Keratinocyte (primary cell): Measurements from ENCODE around the gene FAM20C. TPM values are rescaled to one million over a fixed set of nuclear protein-coding genes. Genes with fewer than 3 reads are reported as not detected.

ENCODE experiments used
- DNase-seq: peaks from one replicate; pipeline ENCODE4 v3.0.0-alpha.2; 2011; ENCODE audit warnings: low read depth, missing footprints, low spot score
- FAIRE-seq: peaks from 2 replicates; lab custom pipeline; 2011; peaks lifted over from hg19 to GRCh38; lab: Jason Lieb, UNC
- H2AFZ ChIP-seq: 2 replicates; pipeline ENCODE4 v1.6.0; 2012; ENCODE audit warnings: low read length, control low read depth, inconsistent platforms; ENCODE audit not compliant: control insufficient read depth
- H3K27ac ChIP-seq: 2 replicates; pipeline ENCODE4 v1.5.1; 2011; ENCODE audit warnings: low read length; ENCODE audit not compliant: control insufficient read depth, insufficient read depth
- H3K27me3 ChIP-seq: 3 replicates; pipeline ENCODE4 v1.6.0; 2011; ENCODE audit warnings: low read length; ENCODE audit not compliant: control insufficient read depth, insufficient read depth; ENCODE audit errors: extremely low read depth
- H3K36me3 ChIP-seq, 2 experiments: 2 replicates in 1 of 2; 3 replicates in 1 of 2; pipeline ENCODE4 v1.5.1; 2011; ENCODE audit warnings: low read length in 2 of 2, mild to moderate bottlenecking in 1 of 2; ENCODE audit not compliant: control insufficient read depth in 2 of 2, insufficient read depth in 2 of 2; ENCODE audit errors: extremely low read depth in 1 of 2
- H3K4me1 ChIP-seq: 3 replicates; pipeline ENCODE4 v1.5.1; 2011; ENCODE audit warnings: low read length; ENCODE audit not compliant: control insufficient read depth, insufficient read depth; ENCODE audit errors: extremely low read depth
- H3K4me2 ChIP-seq: 3 replicates; pipeline ENCODE4 v1.6.0; 2011; ENCODE audit warnings: low read depth, low read length; ENCODE audit not compliant: control insufficient read depth, insufficient read depth; ENCODE audit errors: extremely low read depth
- H3K4me3 ChIP-seq, 3 experiments: fragments of 200-600 bp in 1 of 3; sonication (generic) in 1 of 3; 2 replicates in 2 of 3; 3 replicates in 1 of 3; pipeline ENCODE4 v1.5.1; 2011 to 2016; ENCODE audit warnings: low read length in 3 of 3, mild to moderate bottlenecking in 3 of 3, control low read depth in 2 of 3, inconsistent platforms in 1 of 3, low read depth in 1 of 3, mixed read lengths in 1 of 3, mixed run types in 1 of 3, moderate library complexity in 1 of 3; ENCODE audit not compliant: control insufficient read depth in 2 of 3, insufficient read depth in 2 of 3; ENCODE audit errors: extremely low read depth in 1 of 3
- H3K79me2 ChIP-seq: 2 replicates; pipeline ENCODE4 v1.6.0; 2012; ENCODE audit warnings: low read length; ENCODE audit not compliant: control insufficient read depth, insufficient read depth
- H3K9ac ChIP-seq: 3 replicates; pipeline ENCODE4 v1.6.0; 2011; ENCODE audit warnings: low read length; ENCODE audit not compliant: control insufficient read depth, insufficient read depth; ENCODE audit errors: extremely low read depth
- H3K9me1 ChIP-seq: 3 replicates; pipeline ENCODE4 v1.6.0; 2011; ENCODE audit warnings: low read length; ENCODE audit not compliant: control insufficient read depth, insufficient read depth; ENCODE audit errors: extremely low read depth
- H3K9me3 ChIP-seq: 2 replicates; pipeline ENCODE4 v1.5.1; 2012; ENCODE audit warnings: low read depth, low read length; ENCODE audit not compliant: control insufficient read depth
- H4K20me1 ChIP-seq: 3 replicates; pipeline ENCODE4 v1.6.0; 2011; ENCODE audit warnings: low read length; ENCODE audit not compliant: control insufficient read depth, insufficient read depth; ENCODE audit errors: extremely low read depth
- CTCF ChIP-seq, 3 experiments: IDR thresholded peaks in 1 of 3; conservative IDR thresholded peaks in 1 of 3; optimal IDR thresholded peaks in 1 of 3; 2 replicates in 2 of 3; 3 replicates in 1 of 3; pipeline versions ENCODE3 to v1.5.1; 2011; ENCODE audit warnings: low read length in 3 of 3, mild to moderate bottlenecking in 3 of 3, moderate library complexity in 2 of 3, control low read depth in 1 of 3, inconsistent platforms in 1 of 3; ENCODE audit not compliant: insufficient read depth in 2 of 3; ENCODE audit errors: extremely low read depth in 1 of 3
- EZH2 ChIP-seq: IDR thresholded peaks from one replicate; pipeline ENCODE4 v1.6.1; 2012; ENCODE audit warnings: inconsistent platforms, mild to moderate bottlenecking, low read length, moderate library complexity
- dilution Hi-C: fragments of 300-500 bp; cut with MboI; formaldehyde crosslinking; loops from one replicate; pipeline ENCODE4 v1.7.0; 2020; ENCODE audit warnings: low sequenced_read_pairs; ENCODE audit not compliant: extremely low pct_ligation_motif_present
- polyA plus RNA-seq, 5 experiments: library from polyadenylated mRNA; depleted of rRNA in 3 of 5; stranded (reverse) in 3 of 5; stranded (forward) in 1 of 5; unstranded in 1 of 5; fragments of >200 nt; gene quantifications; 1 replicate in 1 of 5; 2 replicates in 3 of 5; 3 replicates in 1 of 5; pipeline versions ENCODE4 v1.2.1 to v1.2.3, GENCODE V29; 2011 to 2012; ENCODE audit warnings: missing spikeins in 2 of 5, low read depth in 1 of 5, low replicate concordance in 1 of 5

FAM20C gene
- polyA plus RNA-seq, 1 donor (not counting 4 experiments of a cell fraction or from before 2014, with no cell fraction given): 3.8 TPM

GRCh38 chr7:259751-260405, 67.5 kb downstream of the FAM20C start:
- Histone ChIP-seq H3K4me2 (no peak overlapping the region), H3K9me1 (no peaks in the 10 kb centered on the region), H3K4me3 (no peak overlapping the region), H3K27me3 (peaks cover 3% of the 10 kb centered on the region), H3K4me1 (no peaks in the 10 kb centered on the region), H2AFZ (no peak overlapping the region), H4K20me1 (no peaks in the 10 kb centered on the region), H3K36me3 (peaks cover 0 to 3% of the 10 kb centered on the region in 2 experiments), H3K27ac (no peak overlapping the region), H3K9me3 (peaks cover 14% of the 10 kb centered on the region), H3K9ac (no peak overlapping the region), H3K79me2 (no peaks in the 10 kb centered on the region)
- dilution Hi-C loops: no loop called here
- FAIRE-seq (no peak), DNase-seq (no peak)
- TF ChIP-seq CTCF (optimal IDR thresholded peaks at IDR 0.05 in 1 of 3, IDR thresholded peaks at IDR 0.05 in 1 of 3, conservative IDR thresholded peaks at IDR 0.05 in 1 of 3; ENCODE audit: extremely low read depth in 1 of 3, insufficient read depth in 2 of 3, low read length in 3 of 3): no peak

- Histone ChIP-seq H3K4me3 (no peak overlapping the region), H3K27me3 (peaks cover 3% of the 10 kb centered on the region), H3K4me2 (no peak overlapping the region), H3K36me3 (peaks cover 0 to 3% of the 10 kb centered on the region in 2 experiments), H4K20me1 (no peaks in the 10 kb centered on the region), H3K9ac (no peak overlapping the region), H3K9me1 (no peaks in the 10 kb centered on the region), H2AFZ (no peak overlapping the region), H3K4me1 (no peaks in the 10 kb centered on the region), H3K27ac (no peak overlapping the region), H3K9me3 (peaks cover 14% of the 10 kb centered on the region), H3K79me2 (no peaks in the 10 kb centered on the region)
- dilution Hi-C loops: no loop called here
- DNase-seq (no peak), FAIRE-seq (no peak)
- no peak for TF ChIP-seq EZH2
- no peak for TF ChIP-seq CTCF (optimal IDR thresholded peaks at IDR 0.05 in 1 of 3, IDR thresholded peaks at IDR 0.05 in 1 of 3, conservative IDR thresholded peaks at IDR 0.05 in 1 of 3; ENCODE audit: extremely low read depth in 1 of 3, insufficient read depth in 2 of 3, low read length in 3 of 3)
Observed at GRCh38 chr7:260441-261281, 68.3 kb downstream of the FAM20C start.
